Activated T-helper 17 cell treated with anti-CD3 and anti-CD28 coated beads, Interleukin-2, amount 50 U/mL, for 72 hours (primary cell): ENCODE data around the gene PACSIN3. TPM values are rescaled to one million over a fixed set of nuclear protein-coding genes. Genes with fewer than 3 reads are reported as not detected.
A peak's percentile ranks its signal among the peaks of the same experiment; 100 is the strongest.

ENCODE experiments used
- ATAC-seq: fragments of 150-1000 bp; cut with Tn5 transposase; replicated peaks from 2 replicates; pipeline ENCODE4 v1.10.0; 2021; ENCODE audit warnings: mild to moderate bottlenecking, moderate library complexity
- H3K27ac Mint-ChIP-seq: one replicate; pipeline ENCODE4 v1.8.0; 2022; ENCODE audit warnings: mixed read lengths
- H3K27me3 Mint-ChIP-seq: one replicate; pipeline ENCODE4 v1.8.0; 2022; ENCODE audit warnings: mixed read lengths
- H3K36me3 Mint-ChIP-seq: one replicate; pipeline ENCODE4 v1.8.0; 2022; ENCODE audit warnings: low read depth, mild to moderate bottlenecking, mixed read lengths
- H3K4me1 Mint-ChIP-seq: one replicate; pipeline ENCODE4 v1.8.0; 2022; ENCODE audit warnings: mixed read lengths
- H3K4me3 Mint-ChIP-seq: one replicate; pipeline ENCODE4 v1.8.0; 2022; ENCODE audit warnings: mild to moderate bottlenecking, mixed read lengths
- H3K9me3 Mint-ChIP-seq: one replicate; pipeline ENCODE4 v1.8.0; 2022; ENCODE audit warnings: mixed read lengths
- total RNA-seq, 2 donors: library from RNA; stranded (reverse); gene quantifications; one replicate each; pipeline ENCODE4 v1.2.3, GENCODE V29; 2022

PACSIN3 gene
- total RNA-seq, 2 donors from 2014 or later: 3.2 to 3.5 TPM

DNA sequence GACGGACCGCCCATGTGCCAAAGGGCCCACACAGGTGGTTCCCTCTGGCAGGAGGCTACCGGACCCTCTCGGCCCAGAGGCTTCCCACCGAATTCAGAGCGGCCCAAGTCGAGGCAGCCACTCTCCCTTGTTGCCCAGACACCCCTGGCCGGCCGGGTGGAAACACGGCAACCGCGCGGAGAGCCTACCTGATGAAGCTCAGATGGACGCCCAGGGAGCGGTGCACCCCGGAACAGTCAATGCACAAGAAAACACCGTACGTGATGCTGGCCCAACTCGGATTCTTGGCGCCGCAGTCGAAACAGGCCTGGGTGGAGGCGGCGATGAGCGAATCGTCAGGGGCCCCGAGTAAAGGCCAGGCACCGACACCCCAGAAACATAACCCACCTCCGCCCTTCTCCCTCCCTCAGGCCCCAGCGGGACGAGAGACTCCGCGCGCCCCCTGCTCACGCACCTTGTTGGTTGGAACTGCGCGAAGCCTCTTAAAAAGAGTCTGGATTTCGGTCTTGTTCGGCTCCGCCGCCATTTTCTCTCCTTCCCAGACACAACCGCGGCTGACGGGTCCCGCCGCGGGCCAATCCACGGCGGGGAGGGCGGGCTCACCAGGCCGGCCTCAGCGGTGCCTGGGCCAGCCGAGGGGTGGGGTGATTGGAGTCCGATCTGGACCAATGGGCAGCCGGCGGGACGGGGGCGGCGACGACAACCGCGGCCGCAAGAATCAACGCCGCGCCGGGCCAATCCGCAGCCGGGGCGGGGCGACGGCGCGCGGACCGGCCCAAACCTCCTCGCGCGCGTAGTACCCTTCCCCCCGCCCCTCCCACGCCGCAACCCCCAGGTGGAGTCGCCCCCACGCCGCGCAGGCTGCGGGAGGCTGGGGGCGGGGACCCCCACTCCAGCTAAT lies 9.7 kb downstream of the PACSIN3 start, which contains the start of gene ARFGAP2:
ARFGAP2 (minus strand) TSS at position 552 of the 901 bp plus-strand sequence; CDS start at position 526, 26 bp downstream.
- no peaks in the 10 kb centered on the region for H3K9me3 Mint-ChIP-seq
- peak within 1 kb of the TSS; percentile 98 for H3K27ac Mint-ChIP-seq
- no peaks in the 10 kb centered on the region for H3K27me3 Mint-ChIP-seq
- peak within 1 kb of the TSS; percentile 93 for H3K4me3 Mint-ChIP-seq
- H3K36me3 Mint-ChIP-seq: peaks cover 38% of the 10 kb centered on the region
- ATAC-seq: peak; percentile 96
- peaks cover 23% of the 10 kb centered on the region for H3K4me1 Mint-ChIP-seq

GRCh38 chr11:47175746-47176327 lies 10.4 kb downstream of the PACSIN3 start:
- no peak for ATAC-seq
- peaks cover 45% of the 10 kb centered on the region for H3K36me3 Mint-ChIP-seq
- H3K4me1 Mint-ChIP-seq: peaks cover 23% of the 10 kb centered on the region
- no peaks in the 10 kb centered on the region for H3K9me3 Mint-ChIP-seq
- peak overlapping the region; percentile 93 for H3K4me3 Mint-ChIP-seq
- H3K27ac Mint-ChIP-seq: peak overlapping the region; percentile 98
- no peaks in the 10 kb centered on the region for H3K27me3 Mint-ChIP-seq

- peaks cover 75% of the 10 kb centered on the region for H3K36me3 Mint-ChIP-seq
- peak overlapping the region; percentile 50 for H3K27ac Mint-ChIP-seq
- H3K9me3 Mint-ChIP-seq: no peaks in the 10 kb centered on the region
- H3K27me3 Mint-ChIP-seq: no peaks in the 10 kb centered on the region
- H3K4me3 Mint-ChIP-seq: peak overlapping the region; percentile 17
- H3K4me1 Mint-ChIP-seq: peaks cover 22% of the 10 kb centered on the region
- no peak for ATAC-seq
These were observed 13.4 kb downstream of the PACSIN3 start for GRCh38 chr11:47172740-47173336.

DNA sequence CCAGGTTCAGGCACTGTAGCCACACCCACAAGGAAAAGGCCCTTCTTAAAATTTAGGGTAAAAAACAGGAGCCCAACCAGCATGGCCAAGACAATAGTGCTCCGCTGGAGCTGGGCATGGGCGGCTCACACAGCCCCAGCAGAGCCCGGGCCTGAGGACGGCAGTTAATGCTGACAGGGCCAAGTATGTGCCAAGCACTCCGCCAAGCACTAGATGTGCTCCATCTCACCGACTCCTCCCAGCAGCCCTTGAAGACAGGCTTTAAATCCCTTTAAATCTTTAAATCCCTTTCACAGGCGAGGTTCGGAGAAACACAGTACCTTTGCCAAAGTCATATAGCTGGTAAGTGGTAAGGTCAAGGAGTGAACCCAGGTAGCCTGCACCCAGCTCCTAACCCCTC lies 14.4 kb downstream of the PACSIN3 start:
- Mint-ChIP-seq H3K4me3 (no peak overlapping the region), H3K9me3 (no peaks in the 10 kb centered on the region), H3K27me3 (no peaks in the 10 kb centered on the region), H3K4me1 (peaks cover 14% of the 10 kb centered on the region), H3K36me3 (peaks cover 85% of the 10 kb centered on the region), H3K27ac (peak overlapping the region; percentile 50)
- ATAC-seq: no peak

- peak overlapping the region; percentile 50 for H3K27ac Mint-ChIP-seq
- ATAC-seq: no peak
- H3K9me3 Mint-ChIP-seq: no peaks in the 10 kb centered on the region
- no peak overlapping the region for H3K4me3 Mint-ChIP-seq
- H3K4me1 Mint-ChIP-seq: peaks cover 14% of the 10 kb centered on the region
- H3K27me3 Mint-ChIP-seq: no peaks in the 10 kb centered on the region
- peaks cover 86% of the 10 kb centered on the region for H3K36me3 Mint-ChIP-seq
These were observed 15.0 kb downstream of the PACSIN3 start for GRCh38 chr11:47171061-47171838.

DNA sequence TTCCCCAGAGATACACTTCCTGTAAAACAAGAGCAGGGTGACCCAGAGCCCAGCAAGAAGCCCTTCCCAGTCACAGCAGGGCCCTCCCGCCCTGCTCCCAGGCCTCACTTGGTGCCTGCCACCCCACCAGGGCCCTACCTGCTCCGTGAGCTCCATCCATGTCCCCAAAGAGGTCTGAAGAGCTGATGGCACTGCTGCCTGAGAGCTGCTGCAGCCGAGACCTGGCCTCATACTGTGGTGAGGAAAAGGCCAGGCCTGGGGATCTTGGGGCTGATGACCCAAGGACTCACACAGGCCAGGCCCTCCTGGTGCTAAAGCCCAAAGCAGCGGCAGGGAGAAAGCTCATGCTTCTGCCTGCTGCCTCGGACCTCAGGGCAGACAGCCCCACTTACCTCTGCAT lies 19.9 kb downstream of the PACSIN3 start:
- Mint-ChIP-seq H3K27ac (no peak overlapping the region), H3K36me3 (peaks cover 91% of the 10 kb centered on the region)
- no peak for ATAC-seq

GRCh38 chr11:47165253-47165840 lies 20.9 kb downstream of the PACSIN3 start:
- H3K9me3 Mint-ChIP-seq: no peaks in the 10 kb centered on the region
- no peak for ATAC-seq
- H3K36me3 Mint-ChIP-seq: peaks cover 80% of the 10 kb centered on the region
- no peak overlapping the region for H3K27ac Mint-ChIP-seq
- H3K4me1 Mint-ChIP-seq: no peaks in the 10 kb centered on the region
- no peaks in the 10 kb centered on the region for H3K27me3 Mint-ChIP-seq
- H3K4me3 Mint-ChIP-seq: no peak overlapping the region

More for the DNA sequence above, 19.9 kb downstream of the PACSIN3 start:
- H3K27me3 Mint-ChIP-seq: no peaks in the 10 kb centered on the region
- no peaks in the 10 kb centered on the region for H3K4me1 Mint-ChIP-seq
- no peaks in the 10 kb centered on the region for H3K9me3 Mint-ChIP-seq
- no peak overlapping the region for H3K4me3 Mint-ChIP-seq

- Mint-ChIP-seq H3K27ac (no peak overlapping the region), H3K4me1 (no peaks in the 10 kb centered on the region), H3K36me3 (peaks cover 70% of the 10 kb centered on the region), H3K4me3 (no peak overlapping the region), H3K9me3 (no peaks in the 10 kb centered on the region), H3K27me3 (no peaks in the 10 kb centered on the region)
- ATAC-seq: no peak
These were observed 21.9 kb downstream of the PACSIN3 start for GRCh38 chr11:47164321-47164720.

DNA sequence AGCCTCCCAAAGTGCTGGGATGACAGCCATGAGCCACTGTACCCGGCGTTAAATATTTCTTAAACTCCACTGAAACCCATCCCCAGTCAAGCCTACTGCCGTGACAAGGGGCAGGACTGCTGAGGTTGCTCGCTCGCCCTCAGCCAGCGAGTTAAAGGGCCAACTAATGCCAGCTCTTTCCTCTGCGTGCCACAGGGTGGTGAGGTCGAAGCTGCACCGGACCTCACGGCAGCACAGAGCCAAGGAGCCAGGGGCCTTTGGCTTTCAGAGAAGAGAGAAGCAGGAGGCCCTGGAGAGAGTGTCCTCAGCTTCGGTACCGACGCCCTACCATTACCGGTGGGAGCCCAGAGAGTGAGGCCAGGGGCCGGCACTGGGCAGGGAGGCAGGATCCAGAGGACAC lies 22.3 kb downstream of the PACSIN3 start:
- no peaks in the 10 kb centered on the region for H3K4me1 Mint-ChIP-seq
- H3K36me3 Mint-ChIP-seq: peaks cover 66% of the 10 kb centered on the region
- no peak overlapping the region for H3K27ac Mint-ChIP-seq

GRCh38 chr11:47163193-47163592 lies 23.0 kb downstream of the PACSIN3 start:
- no peak for ATAC-seq

More for the DNA sequence above, 22.3 kb downstream of the PACSIN3 start:
- no peaks in the 10 kb centered on the region for H3K9me3 Mint-ChIP-seq
- no peak overlapping the region for H3K4me3 Mint-ChIP-seq
- ATAC-seq: no peak
- H3K27me3 Mint-ChIP-seq: no peaks in the 10 kb centered on the region

GRCh38 chr11:47162426-47162825 lies 23.8 kb downstream of the PACSIN3 start:
- no peak overlapping the region for H3K4me3 Mint-ChIP-seq
- no peaks in the 10 kb centered on the region for H3K27me3 Mint-ChIP-seq
- H3K9me3 Mint-ChIP-seq: no peaks in the 10 kb centered on the region
- H3K4me1 Mint-ChIP-seq: no peaks in the 10 kb centered on the region
- peaks cover 56% of the 10 kb centered on the region for H3K36me3 Mint-ChIP-seq
- no peak for ATAC-seq
- H3K27ac Mint-ChIP-seq: peak overlapping the region; percentile 48

More at GRCh38 chr11:47163193-47163592, 23.0 kb downstream of the PACSIN3 start:
- H3K9me3 Mint-ChIP-seq: no peaks in the 10 kb centered on the region
- no peak overlapping the region for H3K4me3 Mint-ChIP-seq
- no peak overlapping the region for H3K27ac Mint-ChIP-seq
- H3K4me1 Mint-ChIP-seq: no peaks in the 10 kb centered on the region
- H3K27me3 Mint-ChIP-seq: no peaks in the 10 kb centered on the region
- H3K36me3 Mint-ChIP-seq: peaks cover 63% of the 10 kb centered on the region

DNA sequence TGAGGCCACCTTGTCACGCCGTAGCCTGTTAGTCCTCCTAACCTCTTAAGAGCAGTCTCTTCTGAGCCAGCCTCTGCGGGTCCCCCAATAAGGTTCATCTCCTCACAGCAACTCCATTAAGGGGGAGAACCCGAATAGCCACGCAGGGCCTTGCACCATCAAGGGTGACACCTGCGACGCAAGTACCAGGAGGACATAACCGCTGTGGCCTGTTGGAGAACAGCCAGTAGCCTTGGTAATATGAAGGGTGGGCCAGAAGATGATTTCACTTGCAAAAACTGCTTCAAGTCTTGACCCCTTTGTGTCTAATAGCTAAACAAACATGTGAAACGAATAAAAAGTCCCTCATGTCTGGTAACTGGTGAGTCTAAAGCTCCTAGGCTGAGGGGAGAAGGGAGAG lies 24.3 kb downstream of the PACSIN3 start:
- ATAC-seq: no peak
- Mint-ChIP-seq H3K27ac (peak overlapping the region; percentile 48), H3K4me3 (no peak overlapping the region), H3K27me3 (no peaks in the 10 kb centered on the region), H3K9me3 (no peaks in the 10 kb centered on the region), H3K36me3 (peaks cover 51% of the 10 kb centered on the region), H3K4me1 (no peaks in the 10 kb centered on the region)

DNA sequence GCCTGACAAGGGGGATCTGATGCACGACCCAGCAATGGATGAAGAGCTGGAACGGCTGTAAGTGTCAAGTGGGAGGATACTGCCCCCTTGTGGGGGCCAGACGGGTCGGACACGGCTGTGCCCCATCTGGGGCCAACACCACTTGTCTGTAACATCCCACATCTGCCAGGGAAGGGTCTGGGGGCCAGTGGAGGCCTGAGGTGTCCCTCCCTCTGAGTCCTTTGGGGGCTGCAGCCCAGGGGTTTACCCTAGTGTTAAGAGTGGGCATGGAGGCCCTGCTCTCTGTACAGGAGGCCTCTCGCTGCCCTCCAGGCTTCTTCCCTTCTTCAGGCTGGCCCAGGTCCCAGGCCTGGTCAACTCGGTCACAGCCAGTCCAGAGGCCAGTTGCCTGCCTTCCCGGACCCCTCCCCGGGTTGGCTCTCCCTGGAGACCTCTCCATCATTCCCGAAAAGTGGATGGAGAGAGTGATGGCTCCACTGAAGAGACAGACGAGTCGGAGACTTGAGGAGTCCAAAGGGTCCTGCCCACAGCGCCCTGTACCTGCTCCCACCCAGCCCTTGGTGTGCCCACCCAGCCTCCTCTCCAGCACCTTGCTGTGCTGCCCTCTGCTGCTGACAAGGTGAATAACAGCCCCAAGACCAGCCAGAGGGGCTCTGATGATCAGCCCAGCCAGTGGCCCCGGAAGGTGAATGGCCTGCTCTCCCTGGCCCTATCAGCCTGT lies 24.9 kb downstream of the PACSIN3 start:
- Mint-ChIP-seq H3K4me3 (no peak overlapping the region), H3K9me3 (no peaks in the 10 kb centered on the region), H3K36me3 (peaks cover 45% of the 10 kb centered on the region), H3K27me3 (no peaks in the 10 kb centered on the region), H3K27ac (no peak overlapping the region), H3K4me1 (no peaks in the 10 kb centered on the region)
- peak; percentile 82 for ATAC-seq
